ENCODE results near the gene RARS2. TPM values are rescaled to one million over a fixed set of nuclear protein-coding genes. Genes with fewer than 3 reads are reported as not detected.
A peak's percentile ranks its signal among the peaks of the same experiment; 100 is the strongest.
"Not testable (repeated sequence)": the region's sequence is repeated elsewhere in the genome, so short reads cannot be mapped to it uniquely, and the experiment has no call there.

Gene RARS2
- total RNA-seq, 1 donor from 2014 or later, result 53.3 TPM

DNA sequence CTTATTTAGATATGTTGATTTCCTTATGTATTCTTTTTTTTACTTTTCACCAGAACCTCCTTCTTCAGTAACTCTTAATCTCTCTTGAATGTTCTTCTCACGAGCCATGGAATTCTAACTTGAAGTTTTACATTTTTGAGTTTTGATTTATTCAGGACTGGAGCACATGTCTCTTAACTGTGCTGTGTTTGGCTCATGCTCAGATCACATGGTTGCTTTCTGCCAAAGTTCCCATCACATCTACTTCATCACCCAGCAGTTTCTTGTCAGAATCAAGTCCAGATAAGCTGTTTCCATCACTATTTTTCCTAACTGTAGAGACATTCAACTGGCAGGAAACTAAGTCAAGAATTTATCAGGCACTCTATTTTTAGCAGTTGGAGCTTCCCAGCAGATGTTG lies 85.3 kb downstream of the RARS2 start:
- H3K4me1 Mint-ChIP-seq, result peaks cover 5% of the 10 kb centered on the region
- H3K27me3 Mint-ChIP-seq (ENCODE audit: low read depth), result no peaks in the 10 kb centered on the region
- no peaks in the 10 kb centered on the region for H3K9me3 Mint-ChIP-seq
- H3K36me3 Mint-ChIP-seq, result peaks cover 37% of the 10 kb centered on the region
- no peak for DNase-seq (ENCODE audit: low spot score in 2 of 2, unreplicated experiment in 2 of 2)
- TF ChIP-seq CTCF (IDR thresholded peaks at IDR 0.05; ENCODE audit: unreplicated experiment), result no peak
- H3K27ac Mint-ChIP-seq, result peak overlapping the region; percentile 23
- H3K4me3 Mint-ChIP-seq, result no peak overlapping the region

GRCh38 chr6:87501809-87502572 lies 87.8 kb downstream of the RARS2 start:
- Mint-ChIP-seq H3K27ac (no peak overlapping the region), H3K4me3 (no peak overlapping the region), H3K27me3 (ENCODE audit: low read depth) (no peaks in the 10 kb centered on the region), H3K9me3 (no peaks in the 10 kb centered on the region), H3K4me1 (peaks cover 5% of the 10 kb centered on the region), H3K36me3 (peaks cover 35% of the 10 kb centered on the region)
- no peak for TF ChIP-seq CTCF (IDR thresholded peaks at IDR 0.05; ENCODE audit: unreplicated experiment)
- DNase-seq (ENCODE audit: low spot score in 2 of 2, unreplicated experiment in 2 of 2), result no peak

DNA sequence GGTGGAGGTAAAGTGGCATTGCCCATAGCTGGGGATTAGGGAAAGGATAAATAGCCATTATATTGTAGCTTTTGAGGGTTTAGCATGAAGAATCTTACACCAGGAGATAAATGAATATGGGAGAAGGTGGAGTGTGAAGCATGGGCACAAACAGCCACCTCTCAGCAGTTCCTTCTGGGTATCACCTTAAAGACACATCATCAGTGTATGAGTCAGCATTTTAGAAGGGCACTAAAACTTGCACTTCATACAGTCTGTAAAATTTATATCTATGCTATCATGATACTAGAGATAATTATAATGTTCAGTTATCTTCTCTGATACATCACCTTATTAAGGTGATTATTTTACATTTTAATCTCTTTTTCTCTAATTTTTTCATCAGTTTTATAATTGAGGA lies 91.7 kb downstream of the RARS2 start:
- no peaks in the 10 kb centered on the region for H3K27me3 Mint-ChIP-seq (ENCODE audit: low read depth)
- no peak for TF ChIP-seq CTCF (IDR thresholded peaks at IDR 0.05; ENCODE audit: unreplicated experiment)
- no peaks in the 10 kb centered on the region for H3K4me1 Mint-ChIP-seq
- H3K9me3 Mint-ChIP-seq, result no peaks in the 10 kb centered on the region
- H3K27ac Mint-ChIP-seq, result no peak overlapping the region
- H3K4me3 Mint-ChIP-seq, result no peak overlapping the region
- no peak for DNase-seq (ENCODE audit: low spot score in 2 of 2, unreplicated experiment in 2 of 2)
- H3K36me3 Mint-ChIP-seq, result peaks cover 32% of the 10 kb centered on the region

DNA sequence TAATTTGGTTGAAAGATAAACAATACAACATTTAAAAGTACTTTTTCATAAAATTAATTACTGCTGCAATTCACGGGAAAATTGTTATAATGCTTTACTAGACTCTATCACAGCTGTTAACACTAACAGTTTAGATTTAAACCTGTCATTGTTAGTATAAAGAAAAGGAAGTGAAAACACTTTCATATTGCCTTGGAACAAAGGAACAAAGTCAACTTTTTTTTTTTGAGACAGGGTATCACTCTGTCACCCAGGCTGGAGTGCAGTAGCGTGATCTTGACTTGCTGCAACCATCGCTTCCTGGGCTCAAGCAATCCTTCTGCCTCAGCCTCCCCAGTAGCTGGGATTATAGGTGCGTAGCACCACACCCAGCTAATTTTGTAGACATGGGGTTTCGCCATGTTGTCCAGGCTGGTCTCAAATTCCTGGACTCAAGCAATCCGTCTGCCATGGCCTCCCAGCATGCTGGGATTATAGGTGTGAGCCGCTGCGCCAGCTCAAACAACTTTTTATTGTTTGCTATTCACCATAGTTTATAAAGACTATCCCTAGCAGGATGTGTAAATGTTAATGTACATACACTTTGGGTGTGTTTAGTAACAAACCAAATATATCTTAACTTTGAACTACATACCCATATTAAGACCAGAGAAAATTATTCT lies 94.9 kb downstream of the RARS2 start:
- Mint-ChIP-seq H3K27ac (no peak overlapping the region), H3K36me3 (peaks cover 31% of the 10 kb centered on the region), H3K9me3 (no peaks in the 10 kb centered on the region), H3K4me1 (no peaks in the 10 kb centered on the region), H3K27me3 (ENCODE audit: low read depth) (no peaks in the 10 kb centered on the region), H3K4me3 (no peak overlapping the region)
- TF ChIP-seq CTCF (IDR thresholded peaks at IDR 0.05; ENCODE audit: unreplicated experiment), result no peak
- DNase-seq (ENCODE audit: low spot score in 2 of 2, unreplicated experiment in 2 of 2), result no peak

- Mint-ChIP-seq H3K4me1 (peaks cover 11% of the 10 kb centered on the region), H3K36me3 (peaks cover 36% of the 10 kb centered on the region)
- not testable (repeated sequence) for H3K9me3 Mint-ChIP-seq; H3K27me3 Mint-ChIP-seq (ENCODE audit: low read depth); H3K4me3 Mint-ChIP-seq; DNase-seq (ENCODE audit: low spot score in 2 of 2, unreplicated experiment in 2 of 2); H3K27ac Mint-ChIP-seq
These were observed 100.5 kb downstream of the RARS2 start for GRCh38 chr6:87489326-87489725.

DNA sequence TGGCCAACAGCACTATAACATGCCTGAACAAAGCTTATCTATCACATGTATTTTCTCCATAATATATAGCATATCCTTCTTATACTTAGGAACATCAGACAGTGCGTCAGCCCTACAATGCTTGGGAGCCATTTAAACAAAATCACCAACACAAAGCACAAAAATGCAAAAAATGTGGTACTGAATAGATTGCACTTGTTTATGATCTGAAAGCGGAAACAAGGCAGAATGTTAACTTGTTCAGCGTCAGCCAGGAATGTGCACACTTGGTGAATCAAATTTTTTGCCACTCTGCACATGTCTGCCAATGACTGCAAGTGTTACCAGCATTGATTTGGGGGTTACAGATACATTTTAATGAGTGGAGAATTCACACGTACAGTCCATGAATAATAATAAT lies 102.2 kb downstream of the RARS2 start:
- Mint-ChIP-seq H3K27ac (peak overlapping the region; percentile 60), H3K36me3 (peaks cover 40% of the 10 kb centered on the region), H3K4me3 (no peak overlapping the region), H3K4me1 (peaks cover 11% of the 10 kb centered on the region), H3K27me3 (ENCODE audit: low read depth) (no peaks in the 10 kb centered on the region), H3K9me3 (peaks cover 10% of the 10 kb centered on the region)
- no peak for DNase-seq (ENCODE audit: low spot score in 2 of 2, unreplicated experiment in 2 of 2)
- no peak for TF ChIP-seq CTCF (IDR thresholded peaks at IDR 0.05; ENCODE audit: unreplicated experiment)

All from mesothelial cell of epicardium (in vitro differentiated cells).